Ovary (tissue), 9 donors: ENCODE data around the gene SLC25A3. TPM values are rescaled to one million over a fixed set of nuclear protein-coding genes. Genes with fewer than 3 reads are reported as not detected.

ENCODE experiments used
- DNase-seq, 5 donors: peaks; one replicate each; pipeline ENCODE4 v3.0.0-alpha.2; 2019 to 2020
- H3K27ac ChIP-seq, 2 donors: fragments of 200-600 bp; one replicate each; pipeline versions ENCODE4 v1.5.1 to v1.8.0; 2019 to 2022
- H3K27me3 ChIP-seq: fragments of 200-600 bp; one replicate; pipeline ENCODE4 v1.8.0; 2022
- H3K36me3 ChIP-seq: fragments of 200-600 bp; sonication (generic); one replicate; pipeline ENCODE4 v1.5.1; 2019
- H3K4me1 ChIP-seq: one replicate; pipeline ENCODE4 v1.8.1; 2013; ENCODE audit warnings: mild to moderate bottlenecking, moderate library complexity; ENCODE audit not compliant: insufficient read depth
- H3K4me3 ChIP-seq: fragments of 200-600 bp; sonication (generic); one replicate; pipeline ENCODE4 v1.5.1; 2017
- H3K9me3 ChIP-seq, 2 donors: fragments of 200-600 bp in 1 of 2; sonication (generic) in 1 of 2; one replicate each; pipeline versions ENCODE4 v1.5.1 to v1.8.1; 2013 to 2019; ENCODE audit warnings: mild to moderate bottlenecking in 1 of 2, moderate library complexity in 1 of 2
- CTCF ChIP-seq, 3 donors: fragments of 450-650 bp in 2 of 3; fragments of 200-600 bp in 1 of 3; IDR thresholded peaks; one replicate each; pipeline versions ENCODE4 v1.5.1 to v1.8.0; 2016 to 2022; ENCODE audit warnings: antibody characterized with exemption in 3 of 3, mild to moderate bottlenecking in 1 of 3
- EP300 ChIP-seq: sonication (generic); formaldehyde crosslinking; IDR thresholded peaks from one replicate; pipeline ENCODE4 v1.6.1; 2017; ENCODE audit warnings: antibody characterized with exemption
- POLR2A ChIP-seq: fragments of 450-650 bp; IDR thresholded peaks from one replicate; pipeline ENCODE4 v1.6.1; 2017; ENCODE audit warnings: antibody characterized with exemption, mild to moderate bottlenecking, moderate library complexity
- WGBS, 3 donors: extraction: QIAGEN DNeasy Blood & Tissue Kit in 1 of 3; methylation state at CpG; one replicate each; pipeline versions ENCODE4 v1.1.5 to v1.1.7; 2013 to 2017; 5-methylcytosine and 5-hydroxymethylcytosine counted together
- intact Hi-C, 4 donors: fragments of 100-400 bp; cut with DNase I; formaldehyde crosslinking; loops; one replicate each; pipeline versions ENCODE4 v1.11.0 to v1.15.1; 2022 to 2023
- polyA plus RNA-seq, 2 donors: library from polyadenylated mRNA; stranded (reverse); fragments of 200-250 nt in 1 of 2; fragments of 350-450 nt in 1 of 2; fragmentation: Illumina TruSeq in 1 of 2; extraction: RNeasy Lipid Tissue Mini Kit (QIAGEN cat#74804) in 1 of 2; gene quantifications; one replicate each; pipeline ENCODE4 v1.2.3, GENCODE V29; 2013 to 2014
- small RNA-seq: library from RNA; depleted of rRNA; stranded (forward); fragments of <200 nt; gene quantifications from one replicate; pipeline ENCODE3, GENCODE V24; 2016
- total RNA-seq, 7 donors: library from RNA; depleted of rRNA in 2 of 7; stranded (reverse); fragments of >200 nt in 2 of 7; fragmentation: NEBNext Ultra II Directional in 3 of 7; extraction: Animal tissue kit (Norgen Biotek cat#: 25700) in 3 of 7; gene quantifications; one replicate each; pipeline versions ENCODE4 v1.1.0 to v1.2.4, GENCODE V29; 2016 to 2023
- donor health status: DM: no; HTN: no; CAD: no; lungs with moderate emphysema.
- donor health status: DM: no; HTN: no; CAD: no.
- donor health status: Bipolar disorder and iron deficiency.
- donor health status: DM: yes; HTN: yes; CAD: no.
- donor health status: DM: no; HTN: no; CAD: no.
- donor health status: DM: yes; HTN: yes; CAD: no.

SLC25A3 gene
- total and polyA plus RNA-seq, 9 donors: 344 to 649 (median 427) TPM

DNA sequence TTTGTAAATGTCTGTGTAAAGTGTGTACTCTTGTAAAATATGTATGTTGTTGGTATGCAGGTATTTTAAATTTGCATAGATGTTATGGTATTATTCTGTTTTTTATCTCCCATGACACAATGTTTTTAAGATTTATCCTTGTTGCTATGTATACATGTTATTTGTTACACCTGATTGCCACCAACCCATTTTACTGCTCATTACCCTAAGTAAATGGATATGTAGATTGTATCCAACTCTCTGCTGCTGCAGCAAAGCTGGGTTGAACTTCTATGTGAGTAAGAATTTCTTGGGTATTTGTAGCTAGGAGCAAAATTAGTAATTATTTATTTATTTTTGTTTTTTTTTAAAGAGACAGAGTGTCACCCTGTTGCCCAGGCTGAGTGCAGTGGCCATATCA lies 57.8 kb downstream of the SLC25A3 start:
- H3K4me1 ChIP-seq: peaks cover 2% of the 10 kb centered on the region
- H3K27me3 ChIP-seq: no peaks in the 10 kb centered on the region
- no peak overlapping the region for H3K27ac ChIP-seq
- no peak for TF ChIP-seq POLR2A
- no peak for TF ChIP-seq EP300
- TF ChIP-seq CTCF (IDR thresholded peaks at IDR 0.05): no peak
- intact Hi-C loops: loop anchor here in 2 of 4 donors (5.0 to 10.0 kb wide), 2 partner anchors 227 to 234 kb away; no protein-coding TSS in a partner anchor
- no peak for DNase-seq
- no peaks in the 10 kb centered on the region for H3K36me3 ChIP-seq
- H3K9me3 ChIP-seq: no peaks in the 10 kb centered on the region
- H3K4me3 ChIP-seq: no peak overlapping the region

DNA sequence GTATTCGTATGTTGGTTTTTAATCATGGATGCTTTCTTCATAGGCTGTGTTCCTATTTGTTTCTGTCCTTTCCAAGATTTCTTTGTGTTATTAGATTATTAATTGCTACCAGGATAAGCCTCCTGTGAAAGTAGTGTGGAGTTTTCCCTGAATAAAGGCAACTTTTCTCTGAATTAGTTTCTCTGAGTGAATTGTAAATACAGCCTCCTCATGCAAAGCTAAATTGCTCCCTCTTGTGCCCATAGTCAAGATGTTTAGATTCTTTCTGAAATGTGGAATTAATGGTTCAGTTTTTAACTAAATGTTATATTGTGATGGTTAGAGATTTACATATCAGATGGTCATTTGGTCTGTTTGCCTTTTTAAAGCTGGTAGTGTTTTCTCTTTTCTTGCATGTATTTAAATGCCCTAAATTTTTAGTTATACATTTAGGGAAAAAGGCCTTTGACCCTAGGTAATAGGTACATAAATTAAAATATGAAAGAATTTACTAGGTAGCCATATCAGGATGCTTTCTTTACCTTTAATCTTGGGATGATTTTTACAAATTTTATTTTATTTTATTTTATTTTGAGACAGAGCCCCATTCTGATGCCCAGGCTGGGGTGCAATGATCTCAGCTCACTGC lies 60.5 kb downstream of the SLC25A3 start:
- WGBS, 3 donors: 89 to 95% (median 91%) methylated on average over 1 of the region's 1 CpG
- intact Hi-C loops: loop anchor here in 2 of 4 donors (5.0 to 10.0 kb wide), 2 partner anchors 229 to 237 kb away; no protein-coding TSS in a partner anchor
- H3K9me3 ChIP-seq: no peaks in the 10 kb centered on the region
- no peak overlapping the region for H3K27ac ChIP-seq
- no peak overlapping the region for H3K4me3 ChIP-seq
- no peak for DNase-seq
- H3K27me3 ChIP-seq: no peaks in the 10 kb centered on the region
- TF ChIP-seq POLR2A (no peak), CTCF (IDR thresholded peaks at IDR 0.05) (peak in 2 of 3 donors; percentile 37 to 58)
- H3K4me1 ChIP-seq: no peaks in the 10 kb centered on the region
- no peaks in the 10 kb centered on the region for H3K36me3 ChIP-seq

Small RNAs within 50 kb of the gene (small RNA-seq; reads per million reads assigned to genes)
- gene SNORA53: 0.35 reads per million

Other genes with a start within 250 kb of the SLC25A3 start
- 100 to 1,000 TPM in 5 of 7 donors, 10 to 100 TPM in 2; 82.0 to 144 (median 117) TPM for gene TMPO, start 78.1 kb upstream of the SLC25A3 start, total RNA-seq
- 10 to 100 TPM; 48.4 to 63.6 TPM for gene TMPO, start 78.1 kb upstream of the SLC25A3 start, polyA plus RNA-seq
- gene IKBIP, start 51.1 kb downstream of the SLC25A3 start, total RNA-seq: 10 to 100 TPM in 2 of 7 donors, 1 to 10 TPM in 5; 6.8 to 12.4 (median 9.5) TPM
- 10 to 100 TPM; 10.0 to 10.7 TPM for gene IKBIP, start 51.1 kb downstream of the SLC25A3 start, polyA plus RNA-seq
- gene APAF1, start 51.6 kb downstream of the SLC25A3 start, total RNA-seq: 10 to 100 TPM in 6 of 7 donors, 1 to 10 TPM in 1; 9.4 to 17.1 (median 11.9) TPM
- gene APAF1, start 51.6 kb downstream of the SLC25A3 start, polyA plus RNA-seq: 10 to 100 TPM in 1 of 2 donors, 1 to 10 TPM in 1; 9.4 to 16.0 TPM